BLaER1 (cell line): Measurements from ENCODE around the gene SLC25A14.
"Not testable (repeated sequence)": the region's sequence is repeated elsewhere in the genome, so short reads cannot be mapped to it uniquely, and the experiment has no call there.

Source experiments
- H3K27ac ChIP-seq: shearing (Covaris generic); formaldehyde crosslinking; 2 replicates; pipeline ENCODE4 v1.8.1; 2022
- H3K27me3 ChIP-seq: shearing (Covaris generic); formaldehyde crosslinking; 2 replicates; pipeline ENCODE4 v1.8.1; 2022
- H3K36me3 ChIP-seq: shearing (Covaris generic); formaldehyde crosslinking; 2 replicates; pipeline ENCODE4 v1.8.1; 2022
- H3K4me1 ChIP-seq: shearing (Covaris generic); formaldehyde crosslinking; 2 replicates; pipeline ENCODE4 v1.8.1; 2022
- H3K4me2 ChIP-seq: shearing (Covaris generic); formaldehyde crosslinking; 2 replicates; pipeline ENCODE4 v1.8.1; 2022
- H3K4me3 ChIP-seq: shearing (Covaris generic); formaldehyde crosslinking; 2 replicates; pipeline ENCODE4 v1.8.1; 2022
- H3K9ac ChIP-seq: shearing (Covaris generic); formaldehyde crosslinking; 2 replicates; pipeline ENCODE4 v1.8.1; 2022
- H3K9me3 ChIP-seq: shearing (Covaris generic); formaldehyde crosslinking; 2 replicates; pipeline ENCODE4 v1.8.1; 2022
- H4K20me1 ChIP-seq: shearing (Covaris generic); formaldehyde crosslinking; 2 replicates; pipeline ENCODE4 v1.8.1; 2022
- Cebpa-rat ChIP-seq: shearing (Covaris generic); IDR thresholded peaks from 2 replicates; pipeline ENCODE4 v1.8.1; 2022

Gene SLC25A14

DNA sequence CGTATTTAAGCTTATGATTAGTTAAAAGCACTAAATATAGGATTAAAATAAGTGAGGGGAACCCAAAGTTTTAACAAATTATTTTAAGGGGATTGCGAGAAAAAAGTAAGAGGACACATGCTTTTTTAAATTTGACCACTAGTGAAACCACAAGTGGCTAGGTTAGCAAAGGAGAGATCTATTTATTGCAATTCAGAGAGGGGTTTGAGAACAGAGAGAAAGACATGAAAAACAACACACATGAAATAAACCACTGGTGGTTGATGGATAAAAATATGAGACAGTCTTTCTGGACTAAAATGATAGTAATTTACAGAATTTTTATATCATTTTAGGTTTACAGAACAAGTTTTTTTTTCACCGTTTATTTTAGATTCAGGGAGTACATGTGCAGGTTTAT, 11.8 kb downstream of the SLC25A14 start:
- Histone ChIP-seq H3K4me2 (no peak overlapping the region), H3K27ac (no peak overlapping the region), H3K36me3 (peaks cover 4% of the 10 kb centered on the region; the same call in 1 of the 2 replicates), H3K4me3 (no peak overlapping the region), H3K4me1 (no peaks in the 10 kb centered on the region), H4K20me1 (no peaks in the 10 kb centered on the region), H3K9ac (no peak overlapping the region), H3K9me3 (no peaks in the 10 kb centered on the region), H3K27me3 (peaks cover 50% of the 10 kb centered on the region)
- no peak for TF ChIP-seq Cebpa-rat

DNA sequence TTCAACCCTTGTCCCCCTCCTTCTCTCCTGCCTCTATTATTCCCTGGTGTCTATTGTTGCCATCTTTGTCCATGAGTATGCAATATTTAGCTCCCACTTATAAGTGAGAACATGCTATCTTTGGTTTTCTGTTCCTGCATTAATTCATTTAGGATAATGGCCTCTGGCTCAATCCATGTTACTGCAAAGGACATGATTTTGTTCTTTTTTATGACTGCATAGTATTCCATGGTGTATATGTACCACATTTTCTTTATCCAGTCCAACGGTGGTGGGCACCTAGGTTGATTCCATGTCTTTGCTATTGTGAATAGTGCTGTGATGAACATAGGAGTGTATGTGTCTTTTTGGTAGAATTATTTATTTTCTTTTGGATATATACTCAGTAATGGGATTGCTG, 12.3 kb downstream of the SLC25A14 start:
- not testable (repeated sequence) for H3K36me3 ChIP-seq, H3K9ac ChIP-seq, H3K4me3 ChIP-seq, H3K27ac ChIP-seq, H4K20me1 ChIP-seq, H3K9me3 ChIP-seq, H3K4me1 ChIP-seq, H3K4me2 ChIP-seq
- H3K27me3 ChIP-seq: peaks cover 50% of the 10 kb centered on the region

DNA sequence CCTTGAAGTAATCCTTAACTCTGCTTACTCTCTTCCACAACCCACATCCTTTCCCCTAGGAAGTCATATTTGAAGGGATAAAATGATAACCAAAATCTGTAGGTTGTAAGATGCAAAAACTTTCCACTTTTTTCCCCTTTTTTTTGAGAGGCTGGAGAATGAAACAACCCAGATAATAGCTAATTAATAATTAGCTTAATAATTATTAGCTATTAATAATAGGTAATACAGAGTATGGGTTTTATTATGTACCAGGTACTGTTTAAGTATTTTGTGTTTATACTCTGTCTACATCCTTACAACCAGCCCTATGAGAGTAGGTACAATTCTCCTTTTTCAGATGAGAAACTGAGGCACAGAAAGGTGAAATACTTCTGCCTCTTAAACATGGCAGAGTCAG, 36.4 kb downstream of the SLC25A14 start:
- H4K20me1 ChIP-seq: no peaks in the 10 kb centered on the region

GRCh38 chrX:130378024-130378669, 38.4 kb downstream of the SLC25A14 start:
- peaks cover 74% of the 10 kb centered on the region for H3K27me3 ChIP-seq
- no peaks in the 10 kb centered on the region for H3K36me3 ChIP-seq
- no peaks in the 10 kb centered on the region for H3K4me1 ChIP-seq
- no peak overlapping the region for H3K9ac ChIP-seq
- no peaks in the 10 kb centered on the region for H4K20me1 ChIP-seq
- H3K4me3 ChIP-seq: no peak overlapping the region
- no peaks in the 10 kb centered on the region for H3K9me3 ChIP-seq
- no peak overlapping the region for H3K4me2 ChIP-seq
- TF ChIP-seq Cebpa-rat: no peak
- H3K27ac ChIP-seq: no peak overlapping the region

More for the DNA sequence above, 36.4 kb downstream of the SLC25A14 start:
- Histone ChIP-seq H3K27ac (no peak overlapping the region), H3K4me2 (no peak overlapping the region), H3K4me1 (no peaks in the 10 kb centered on the region), H3K36me3 (no peaks in the 10 kb centered on the region; the same call in 1 of the 2 replicates), H3K4me3 (no peak overlapping the region), H3K9ac (no peak overlapping the region), H3K9me3 (no peaks in the 10 kb centered on the region), H3K27me3 (peaks cover 70% of the 10 kb centered on the region)
- TF ChIP-seq Cebpa-rat: no peak

DNA sequence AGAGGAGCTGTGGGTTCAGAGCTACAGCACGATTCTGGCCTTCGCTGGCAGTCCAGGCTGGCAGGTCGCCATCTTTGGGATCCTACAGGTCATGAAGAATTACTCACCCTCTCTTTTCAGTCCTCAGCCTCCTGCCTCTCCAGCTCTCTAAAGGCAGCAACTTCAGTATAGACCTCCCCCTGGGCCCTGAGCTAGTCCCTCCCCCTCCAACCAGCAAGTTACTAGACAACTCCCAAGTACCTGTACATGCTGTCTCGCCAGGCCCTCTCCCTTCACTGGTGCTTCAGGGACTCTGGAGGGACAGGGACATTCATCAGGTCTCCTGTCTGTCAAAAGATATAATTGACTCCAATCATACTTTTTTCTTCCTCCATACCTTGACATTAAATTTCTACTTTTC, 45.8 kb downstream of the SLC25A14 start, which contains the start of gene GPR119:
Gene GPR119, minus strand, starts transcription at position 155 of the 400 bp plus-strand sequence. CDS start 227 bp downstream, outside the sequence.
- no peaks in the 10 kb centered on the region; the same call in 1 of the 2 replicates for H4K20me1 ChIP-seq
- H3K9me3 ChIP-seq: no peaks in the 10 kb centered on the region
- H3K36me3 ChIP-seq: no peaks in the 10 kb centered on the region

GRCh38 chrX:130386408-130386808, 46.7 kb downstream of the SLC25A14 start:
- H3K9ac ChIP-seq: no peak overlapping the region
- H3K27ac ChIP-seq: no peak overlapping the region
- H3K4me3 ChIP-seq: no peak overlapping the region

More for the DNA sequence above, 45.8 kb downstream of the SLC25A14 start, which contains the start of gene GPR119:
- no peak within 1 kb of the TSS for H3K4me2 ChIP-seq
- no peak within 1 kb of the TSS for H3K4me3 ChIP-seq
- no peaks in the 10 kb centered on the region for H3K4me1 ChIP-seq
- H3K9ac ChIP-seq: no peak within 1 kb of the TSS
- peaks cover 70% of the 10 kb centered on the region for H3K27me3 ChIP-seq
- H3K27ac ChIP-seq: no peak within 1 kb of the TSS
- no peak for TF ChIP-seq Cebpa-rat

DNA sequence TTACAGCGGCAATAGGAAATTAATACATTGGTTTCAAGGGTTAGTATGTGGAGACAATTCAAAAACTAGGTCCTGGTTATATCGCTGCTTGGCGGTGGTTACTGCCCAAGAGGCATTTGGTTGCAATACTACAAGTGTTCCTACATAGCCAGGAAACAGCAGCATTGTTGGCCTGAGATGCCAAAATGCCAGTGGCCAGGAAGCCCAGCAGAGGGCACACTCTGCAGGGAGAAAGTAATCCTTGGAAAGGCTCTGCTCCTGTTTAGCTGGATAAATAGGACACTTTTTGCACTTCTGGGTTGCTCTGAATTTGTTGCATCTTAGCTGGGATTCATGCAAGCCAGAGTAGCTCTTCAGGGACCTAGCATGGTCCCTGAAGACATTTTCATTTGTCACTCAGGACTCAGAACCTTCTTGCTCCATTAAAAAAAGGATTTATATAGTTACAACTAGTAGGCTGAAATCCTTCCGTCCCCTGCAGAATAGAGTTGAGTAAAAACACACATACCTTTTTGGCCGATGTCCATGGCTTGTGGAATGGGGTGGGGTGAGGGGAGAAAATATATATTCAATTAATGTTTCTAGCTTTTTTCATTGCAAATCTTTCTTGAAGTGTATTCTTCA, 53.8 kb downstream of the SLC25A14 start:
- H3K9me3 ChIP-seq: no peaks in the 10 kb centered on the region
- no peaks in the 10 kb centered on the region for H3K36me3 ChIP-seq
- no peak overlapping the region for H3K9ac ChIP-seq
- peaks cover 6% of the 10 kb centered on the region; the same call in 1 of the 2 replicates for H4K20me1 ChIP-seq
- H3K27ac ChIP-seq: no peak overlapping the region
- no peak overlapping the region for H3K4me3 ChIP-seq
- no peak for TF ChIP-seq Cebpa-rat
- peaks cover 69% of the 10 kb centered on the region for H3K27me3 ChIP-seq
- H3K4me2 ChIP-seq: no peak overlapping the region
- no peaks in the 10 kb centered on the region for H3K4me1 ChIP-seq

More at GRCh38 chrX:130386408-130386808, 46.7 kb downstream of the SLC25A14 start:
- H3K4me1 ChIP-seq: no peaks in the 10 kb centered on the region
- no peak for TF ChIP-seq Cebpa-rat
- peaks cover 64% of the 10 kb centered on the region for H3K27me3 ChIP-seq
- no peaks in the 10 kb centered on the region for H3K36me3 ChIP-seq
- no peaks in the 10 kb centered on the region for H3K9me3 ChIP-seq
- no peaks in the 10 kb centered on the region; the same call in 1 of the 2 replicates for H4K20me1 ChIP-seq
- H3K4me2 ChIP-seq: no peak overlapping the region

DNA sequence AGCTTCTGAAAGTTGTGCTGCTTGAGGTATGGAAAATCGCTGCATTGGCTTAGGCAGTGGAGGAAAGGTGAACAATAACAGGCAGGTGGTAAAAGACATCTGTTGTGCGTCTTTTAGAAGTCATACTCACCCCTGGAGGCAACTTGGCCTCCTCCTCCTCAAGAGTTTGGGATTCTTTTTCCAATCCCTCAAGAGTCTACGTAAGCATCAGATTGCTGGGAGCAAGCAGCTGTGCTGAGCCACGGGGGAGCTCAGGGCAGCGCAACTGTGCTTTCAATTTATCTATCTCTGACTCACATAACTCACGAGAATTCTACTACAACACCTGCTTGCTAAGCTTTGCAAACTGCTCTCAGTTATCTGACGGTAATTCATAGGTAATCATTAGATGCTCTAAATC, 55.6 kb downstream of the SLC25A14 start:
- Histone ChIP-seq H3K4me3 (no peak overlapping the region), H3K9me3 (no peaks in the 10 kb centered on the region), H3K4me2 (no peak overlapping the region), H3K9ac (no peak overlapping the region), H3K36me3 (no peaks in the 10 kb centered on the region), H3K27me3 (peaks cover 80% of the 10 kb centered on the region), H3K27ac (no peak overlapping the region), H3K4me1 (no peaks in the 10 kb centered on the region), H4K20me1 (peaks cover 6% of the 10 kb centered on the region; the same call in 1 of the 2 replicates)
- no peak for TF ChIP-seq Cebpa-rat

- H3K4me3 ChIP-seq: peak within 1 kb of the TSS; percentile 68
- H4K20me1 ChIP-seq: 0 out of 2 replicates have a peak, but pooled peaks cover 8% of the 10 kb centered on the region
- peaks cover 18% of the 10 kb centered on the region for H3K36me3 ChIP-seq
- H3K9ac ChIP-seq: peak within 1 kb of the TSS; percentile 74
- H3K27me3 ChIP-seq: peaks cover 70% of the 10 kb centered on the region
- peak within 1 kb of the TSS; percentile 66 for H3K27ac ChIP-seq
- H3K9me3 ChIP-seq: no peaks in the 10 kb centered on the region
- peak within 1 kb of the TSS; percentile 66 for H3K4me2 ChIP-seq
- 0 out of 2 replicates have a peak, but pooled peaks cover 3% of the 10 kb centered on the region for H3K4me1 ChIP-seq
- no peak for TF ChIP-seq Cebpa-rat
Observed at GRCh38 chrX:130401415-130402207, 61.9 kb downstream of the SLC25A14 start, which contains the start of gene RBMX2. RBMX2 (plus strand) TSS chrX:130401987; CDS start chrX:130402033, 46 bp downstream.
